GM12872 (cell line): ENCODE data around the gene MTHFD1L.
A peak's percentile ranks its signal among the peaks of the same experiment; 100 is the strongest.

ENCODE experiments used
- CTCF ChIP-seq: IDR thresholded peaks from 3 replicates; pipeline ENCODE4 v1.5.1; 2011; ENCODE audit warnings: low read depth, mild to moderate bottlenecking, low read length, moderate library complexity; ENCODE audit not compliant: insufficient read depth

Gene MTHFD1L

GRCh38 chr6:150924808-150925589 lies 59.5 kb downstream of the MTHFD1L start:
- TF ChIP-seq CTCF, result no peak

GRCh38 chr6:150925590-150925928 lies 60.1 kb downstream of the MTHFD1L start:
- no peak for TF ChIP-seq CTCF

GRCh38 chr6:150925976-150926375 lies 60.5 kb downstream of the MTHFD1L start:
- TF ChIP-seq CTCF, result no peak

- peak; percentile 55 for TF ChIP-seq CTCF
Measured at GRCh38 chr6:150928882-150929281, 63.4 kb downstream of the MTHFD1L start.

- no peak for TF ChIP-seq CTCF
Measured at GRCh38 chr6:150929416-150929815, 63.9 kb downstream of the MTHFD1L start.

- no peak for TF ChIP-seq CTCF
Measured at GRCh38 chr6:150930841-150931240, 65.3 kb downstream of the MTHFD1L start.

GRCh38 chr6:150931405-150931804 lies 65.9 kb downstream of the MTHFD1L start:
- no peak for TF ChIP-seq CTCF
